ENCODE measurements around the gene GAST. TPM values are rescaled to one million over a fixed set of nuclear protein-coding genes. Genes with fewer than 3 reads are reported as not detected.

GAST gene
- total and polyA plus RNA-seq, 2 of the 4 experiments (the other 2 are of a cell fraction), result not detected

- no peak for DNase-seq
- no peak overlapping the region for H3K14ac ChIP-seq (replicated peaks; ENCODE audit: low read depth, low read length)
- dilution Hi-C loops (cut with HindIII; ENCODE audit: low sequenced_read_pairs, unreplicated experiment) (no loop called here), intact Hi-C loops (cut with micrococcal nuclease) (no loop called here), in situ Hi-C loops (cut with MboI; ENCODE audit: low sequenced_read_pairs) (no loop called here)
- no peak overlapping the region for H2AK9ac ChIP-seq (replicated peaks; ENCODE audit: low read depth, low read length, poor library complexity)
- H3K79me1 ChIP-seq (ENCODE audit: low read depth in 1 of 2, low read length in 2 of 2), result no peaks in the 10 kb centered on the region
- no peak overlapping the region for H3K27ac ChIP-seq (ENCODE audit: insufficient read depth, low read length)
- no peak overlapping the region for H3K4me3 ChIP-seq (ENCODE audit: insufficient read depth, low read depth, low read length)
- H4K8ac ChIP-seq (ENCODE audit: low read depth in 2 of 2, low read length in 2 of 2), result no peak overlapping the region
- ChIA-PET POLR2A (ENCODE audit: unreplicated experiment) (no interaction called here), CTCF (no interaction called here)
- no peak for TF ChIP-seq MXI1 (IDR thresholded peaks at IDR 0.05; ENCODE audit: borderline replicate concordance, low read depth, low read length)
- H3K36me3 ChIP-seq (ENCODE audit: control insufficient read depth, insufficient read depth, low read length), result peaks cover 74% of the 10 kb centered on the region
- no peak overlapping the region for H2BK5ac ChIP-seq (ENCODE audit: low read depth, low read length, poor library complexity, severe bottlenecking)
- no peak overlapping the region for H2BK15ac ChIP-seq (ENCODE audit: low read depth, low read length)
- no peak overlapping the region for H3K23ac ChIP-seq (ENCODE audit: low read depth, low read length)
- H3K9me1 ChIP-seq (ENCODE audit: insufficient read depth, low read length), result 0 out of 2 replicates have a peak, but pooled peaks cover 7% of the 10 kb centered on the region
- no peaks in the 10 kb centered on the region for H4K20me1 ChIP-seq (ENCODE audit: insufficient read depth, low read length)
- H3K56ac ChIP-seq (ENCODE audit: extremely low read depth, insufficient read depth, low read length), result no peak overlapping the region
- H3K9me3 ChIP-seq (ENCODE audit: control insufficient read depth, insufficient read depth, low read length), result no peaks in the 10 kb centered on the region
- H4K5ac ChIP-seq (ENCODE audit: low read depth, low read length), result no peak overlapping the region
- H3K9ac ChIP-seq (ENCODE audit: low read depth, low read length), result no peak overlapping the region
- no TSS peak for BruUV-seq (replicated peaks)
- H2AK5ac ChIP-seq (ENCODE audit: low read depth, low read length), result no peak overlapping the region
- H4K91ac ChIP-seq (ENCODE audit: insufficient read depth, low read depth, low read length), result no peak overlapping the region
- H3K4me2 ChIP-seq (ENCODE audit: low read depth, low read length), result no peak overlapping the region
- no peak overlapping the region for H2BK120ac ChIP-seq (ENCODE audit: low read depth, low read length)
- H3K18ac ChIP-seq (ENCODE audit: low read depth, low read length), result no peak overlapping the region
- WGBS, 2 experiments (ENCODE audit: extremely low coverage in 2 of 2, insufficient read length in 1 of 2), result 95% methylated on average over 10 of the region's 16 CpGs; no CpG with 5 or more reads in 1 of the 2 experiments
- H3K4ac ChIP-seq (ENCODE audit: low read depth, low read length), result no peak overlapping the region
- H2AFZ ChIP-seq (replicated peaks; ENCODE audit: low read length, poor library complexity), result no peak overlapping the region
- no peaks in the 10 kb centered on the region for H3K4me1 ChIP-seq (ENCODE audit: control insufficient read depth, insufficient read depth, low read length)
- no peak overlapping the region for H2BK20ac ChIP-seq (ENCODE audit: low read depth, low read length)
- H3K27me3 ChIP-seq (ENCODE audit: control insufficient read depth, insufficient read depth, low read length), result no peaks in the 10 kb centered on the region
- ATAC-seq (ENCODE audit: low read depth), result no peak
Observed at GRCh38 chr17:41762841-41763240, 50.7 kb downstream of the GAST start.
